HPDE6-E6E7 (cell line): ENCODE measurements around the gene KLHDC4.

ENCODE experiments used
- DNase-seq: peaks from one replicate; pipeline ENCODE4 v3.0.0; 2011; ENCODE audit warnings: missing footprints; ENCODE audit errors: extremely low spot score

The KLHDC4 gene

DNA sequence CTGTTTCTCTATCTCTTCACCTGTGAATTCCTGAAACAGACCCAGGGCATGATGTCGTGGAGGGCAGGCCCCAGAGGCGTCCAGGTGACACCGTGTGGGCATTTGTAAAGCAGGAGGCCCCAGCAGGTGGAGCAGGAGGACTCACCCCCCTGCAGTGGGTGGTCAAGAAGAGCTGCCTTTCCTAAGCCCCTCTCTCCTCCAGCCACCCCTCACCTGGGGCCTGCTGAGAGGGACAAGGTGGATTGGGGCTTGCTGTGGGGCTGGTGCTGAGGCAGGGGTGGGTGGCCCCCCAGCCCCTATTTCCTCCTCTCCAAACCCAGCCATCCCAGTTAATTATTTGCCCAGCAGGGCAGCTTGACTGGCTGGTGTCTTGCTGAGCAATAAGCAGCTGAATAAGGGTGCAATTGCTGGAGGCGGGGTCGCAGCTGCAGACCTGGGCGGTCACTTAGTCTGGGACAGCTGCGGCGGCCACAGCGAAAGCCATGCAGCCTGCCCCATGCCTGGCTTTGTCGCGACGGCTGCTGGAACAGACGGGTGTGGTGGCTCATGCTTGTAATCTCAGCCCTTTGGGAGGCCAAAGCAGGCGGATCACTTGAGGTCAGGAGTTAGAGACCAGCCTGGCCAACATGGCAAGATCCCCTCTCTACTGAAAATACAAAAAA, 107.1 kb downstream of the KLHDC4 start:
- no peak for DNase-seq
